Measurements from ENCODE around the gene LYPD4.

DNA sequence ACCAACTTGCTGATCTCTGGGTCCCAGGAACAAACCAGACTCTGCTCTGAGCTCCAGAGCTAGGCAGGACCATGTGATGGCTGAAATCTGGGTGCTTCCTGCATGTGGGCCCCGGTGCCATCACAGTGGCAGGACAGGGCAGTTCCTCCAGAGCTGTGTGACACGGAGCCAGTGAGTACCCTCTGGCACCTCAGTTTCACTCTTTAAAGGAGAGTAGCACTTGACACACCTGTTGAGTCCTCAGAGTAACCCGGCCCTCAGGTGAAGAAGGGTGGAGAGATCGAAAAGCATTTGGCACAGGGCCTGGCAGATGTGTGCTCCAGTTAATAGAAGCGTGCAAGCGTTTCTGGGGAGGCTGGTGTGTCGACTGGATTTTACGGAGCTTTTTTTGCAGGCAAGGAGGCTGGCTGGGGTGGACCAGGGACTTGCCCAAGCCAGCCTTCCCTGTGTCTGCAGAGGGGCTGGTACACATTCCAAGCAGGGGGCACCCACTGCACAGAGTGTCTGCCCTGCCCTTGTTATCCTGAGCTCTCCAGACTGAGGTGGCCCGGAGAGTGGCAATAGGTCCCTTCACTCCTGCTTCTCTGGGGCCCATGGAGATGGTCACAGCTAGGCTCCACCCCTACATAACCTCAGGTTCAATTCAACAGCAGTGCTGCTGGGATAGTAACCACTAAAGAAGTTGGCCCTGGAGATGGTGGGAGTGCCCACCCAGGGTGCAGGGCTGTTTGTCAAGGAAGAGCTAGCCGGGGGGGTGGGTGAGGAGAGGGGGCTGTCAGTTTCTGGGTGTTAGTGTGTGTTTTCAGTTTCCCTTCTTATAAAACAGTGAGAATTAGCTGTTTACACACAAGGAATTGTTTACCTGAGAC is 23.9 kb upstream of the LYPD4 start:
- TF ChIP-seq, protein P1, sequence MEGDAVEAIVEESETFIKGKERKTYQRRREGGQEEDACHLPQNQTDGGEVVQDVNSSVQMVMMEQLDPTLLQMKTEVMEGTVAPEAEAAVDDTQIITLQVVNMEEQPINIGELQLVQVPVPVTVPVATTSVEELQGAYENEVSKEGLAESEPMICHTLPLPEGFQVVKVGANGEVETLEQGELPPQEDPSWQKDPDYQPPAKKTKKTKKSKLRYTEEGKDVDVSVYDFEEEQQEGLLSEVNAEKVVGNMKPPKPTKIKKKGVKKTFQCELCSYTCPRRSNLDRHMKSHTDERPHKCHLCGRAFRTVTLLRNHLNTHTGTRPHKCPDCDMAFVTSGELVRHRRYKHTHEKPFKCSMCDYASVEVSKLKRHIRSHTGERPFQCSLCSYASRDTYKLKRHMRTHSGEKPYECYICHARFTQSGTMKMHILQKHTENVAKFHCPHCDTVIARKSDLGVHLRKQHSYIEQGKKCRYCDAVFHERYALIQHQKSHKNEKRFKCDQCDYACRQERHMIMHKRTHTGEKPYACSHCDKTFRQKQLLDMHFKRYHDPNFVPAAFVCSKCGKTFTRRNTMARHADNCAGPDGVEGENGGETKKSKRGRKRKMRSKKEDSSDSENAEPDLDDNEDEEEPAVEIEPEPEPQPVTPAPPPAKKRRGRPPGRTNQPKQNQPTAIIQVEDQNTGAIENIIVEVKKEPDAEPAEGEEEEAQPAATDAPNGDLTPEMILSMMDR (IDR thresholded peaks at IDR 0.05; ENCODE audit: insufficient read depth, low read length, poor library complexity, severe bottlenecking) = no peak
- no peak for TF ChIP-seq EZH2phosphoT487 (conservative IDR thresholded peaks at IDR 0.05; ENCODE audit: low read length)

Measured in SU-DHL-6 (cell line).